Stomach smooth muscle (tissue), 2 donors: Measurements from ENCODE around the gene KRT33B.
"Not testable (repeated sequence)": the region's sequence is repeated elsewhere in the genome, so short reads cannot be mapped to it uniquely, and the experiment has no call there.

ENCODE experiments used
- H3K27ac ChIP-seq: one replicate; pipeline ENCODE4 v1.7.0; 2013; ENCODE audit warnings: mild to moderate bottlenecking, low read length, inconsistent platforms
- H3K27me3 ChIP-seq, 2 donors: one replicate each; pipeline ENCODE4 v1.7.0; 2013; ENCODE audit warnings: low read length in 2 of 2; ENCODE audit not compliant: insufficient read depth in 2 of 2, control insufficient read depth in 1 of 2
- H3K36me3 ChIP-seq, 2 donors: one replicate each; pipeline ENCODE4 v1.7.0; 2013; ENCODE audit warnings: low read length in 2 of 2; ENCODE audit not compliant: control insufficient read depth in 2 of 2, insufficient read depth in 2 of 2
- H3K4me1 ChIP-seq: one replicate; pipeline ENCODE4 v1.7.0; 2013; ENCODE audit warnings: low read length; ENCODE audit not compliant: control insufficient read depth, insufficient read depth
- H3K4me3 ChIP-seq, 2 donors: one replicate each; pipeline ENCODE4 v1.7.0; 2013; ENCODE audit warnings: low read length in 2 of 2
- H3K9ac ChIP-seq, 2 donors: one replicate each; pipeline ENCODE4 v1.7.0; 2013; ENCODE audit warnings: low read length in 2 of 2, mild to moderate bottlenecking in 1 of 2
- H3K9me3 ChIP-seq, 2 donors: one replicate each; pipeline ENCODE4 v1.7.0; 2013; ENCODE audit warnings: low read length in 2 of 2; ENCODE audit not compliant: control insufficient read depth in 2 of 2
- donor health status: healthy.
- donor health status: Pancreatic carcinoma.

KRT33B gene

GRCh38 chr17:41393826-41394225, 24.2 kb upstream of the KRT33B start:
- H3K4me3 ChIP-seq, result no peak overlapping the region
- no peaks in the 10 kb centered on the region for H3K36me3 ChIP-seq
- H3K27me3 ChIP-seq, result peaks cover 0 to 2% of the 10 kb centered on the region in 2 donors
- no peaks in the 10 kb centered on the region for H3K4me1 ChIP-seq
- H3K9me3 ChIP-seq, result no peaks in the 10 kb centered on the region
- H3K27ac ChIP-seq, result no peak overlapping the region
- H3K9ac ChIP-seq, result no peak overlapping the region

GRCh38 chr17:41393294-41393693, 23.7 kb upstream of the KRT33B start:
- Histone ChIP-seq H3K27me3 (peaks cover 0 to 2% of the 10 kb centered on the region in 2 donors), H3K4me1 (no peaks in the 10 kb centered on the region), H3K27ac (no peak overlapping the region), H3K4me3 (no peak overlapping the region), H3K9me3 (no peaks in the 10 kb centered on the region), H3K9ac (no peak overlapping the region), H3K36me3 (no peaks in the 10 kb centered on the region)

DNA sequence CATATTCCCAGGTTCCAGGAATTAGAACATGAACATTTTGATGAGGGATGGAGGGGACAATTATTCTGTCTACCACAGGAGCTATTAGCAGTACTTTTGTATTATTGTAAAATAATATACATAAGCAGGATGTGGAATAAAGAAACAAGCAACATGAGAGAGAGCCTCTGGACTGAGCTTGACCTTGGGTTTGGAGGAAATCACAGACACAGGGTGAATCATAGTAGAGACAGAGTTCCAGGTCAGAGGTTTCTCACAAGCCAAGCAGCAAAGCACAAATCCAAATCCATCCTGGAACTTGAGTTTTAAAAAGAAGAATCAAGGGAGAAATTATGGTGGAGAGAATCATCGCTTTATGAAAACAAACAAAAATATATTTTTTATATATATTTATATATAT, 22.7 kb upstream of the KRT33B start:
- Histone ChIP-seq H3K9ac (no peak overlapping the region), H3K36me3 (no peaks in the 10 kb centered on the region), H3K27ac (no peak overlapping the region)

DNA sequence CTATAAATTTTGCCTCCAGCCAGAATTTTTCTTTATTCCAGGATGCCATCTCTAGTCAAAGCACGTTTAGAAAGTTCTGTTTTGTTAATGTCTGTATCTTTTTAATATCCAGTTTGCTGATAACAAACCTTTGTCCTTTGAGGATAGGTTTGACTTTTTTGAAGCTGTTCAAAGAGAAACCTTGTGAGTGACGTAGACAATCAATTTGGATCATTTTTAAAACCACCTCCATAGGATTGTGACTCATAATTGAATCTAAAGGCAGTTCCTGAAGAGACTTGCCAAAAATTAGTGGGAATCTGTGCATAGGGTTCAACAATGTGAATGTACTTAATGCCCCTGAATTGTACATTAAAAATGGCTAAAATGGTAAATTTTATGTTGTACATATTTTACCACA, 21.9 kb upstream of the KRT33B start:
- peaks cover 0 to 2% of the 10 kb centered on the region in 2 donors for H3K27me3 ChIP-seq
- H3K9me3 ChIP-seq, result peaks cover 0 to 2% of the 10 kb centered on the region in 2 donors
- H3K4me3 ChIP-seq, result no peak overlapping the region
- H3K36me3 ChIP-seq, result no peaks in the 10 kb centered on the region
- no peak overlapping the region for H3K9ac ChIP-seq
- H3K27ac ChIP-seq, result no peak overlapping the region
- H3K4me1 ChIP-seq, result no peaks in the 10 kb centered on the region

More for the DNA sequence above, 22.7 kb upstream of the KRT33B start:
- Histone ChIP-seq H3K27me3 (peaks cover 0 to 2% of the 10 kb centered on the region in 2 donors), H3K4me3 (no peak overlapping the region), H3K9me3 (peaks cover 0 to 2% of the 10 kb centered on the region in 2 donors), H3K4me1 (no peaks in the 10 kb centered on the region)

GRCh38 chr17:41390411-41390938, 20.9 kb upstream of the KRT33B start:
- Histone ChIP-seq H3K4me3 (no peak overlapping the region), H3K4me1 (no peaks in the 10 kb centered on the region), H3K9ac (no peak overlapping the region), H3K36me3 (no peaks in the 10 kb centered on the region), H3K27ac (no peak overlapping the region), H3K9me3 (peaks cover 2 to 3% of the 10 kb centered on the region in 2 donors), H3K27me3 (peaks cover 0 to 2% of the 10 kb centered on the region in 2 donors)

DNA sequence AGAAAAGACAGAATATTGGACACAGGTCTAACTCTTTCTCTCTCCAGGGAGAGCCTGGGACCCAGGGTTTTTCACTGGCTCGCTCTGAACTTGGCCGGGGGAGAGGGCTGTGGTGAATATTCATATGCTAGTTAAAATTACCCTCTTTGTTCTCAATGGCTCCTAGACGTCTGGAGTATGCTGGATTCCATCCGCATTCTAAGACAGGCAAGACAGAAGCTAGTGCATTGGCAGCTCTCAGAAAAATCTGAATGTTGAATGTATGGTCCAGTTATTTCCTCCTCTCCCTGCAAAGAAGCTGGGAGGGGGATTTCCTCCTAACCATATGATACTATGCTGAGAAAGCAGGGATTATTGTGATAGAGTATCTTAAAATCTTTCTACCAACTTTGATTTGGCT, 18.1 kb upstream of the KRT33B start:
- no peak overlapping the region for H3K9ac ChIP-seq
- no peak overlapping the region for H3K4me3 ChIP-seq
- H3K27ac ChIP-seq, result no peak overlapping the region
- H3K36me3 ChIP-seq, result no peaks in the 10 kb centered on the region
- no peaks in the 10 kb centered on the region for H3K4me1 ChIP-seq
- peaks cover 0 to 2% of the 10 kb centered on the region in 2 donors for H3K27me3 ChIP-seq
- H3K9me3 ChIP-seq, result peaks cover 2 to 3% of the 10 kb centered on the region in 2 donors

DNA sequence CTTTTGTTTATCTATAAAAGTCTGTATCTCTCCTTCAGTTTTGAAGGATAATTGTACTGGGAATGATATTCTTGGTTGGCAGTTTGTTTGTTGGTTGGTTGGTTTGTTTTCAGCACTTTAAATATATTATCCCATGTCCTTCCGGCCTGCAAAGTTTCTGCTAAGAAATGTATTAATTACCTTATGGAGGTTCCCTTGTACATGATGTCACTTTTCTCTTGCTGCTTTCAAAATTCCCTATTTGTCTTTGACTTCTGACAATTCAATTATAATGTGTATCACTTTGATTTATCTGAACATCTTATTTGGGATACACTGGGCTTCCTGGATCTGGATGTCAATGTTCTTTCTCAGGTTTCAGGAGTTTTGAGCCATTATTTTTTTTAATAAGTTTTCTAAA, 16.6 kb upstream of the KRT33B start:
- H3K4me3 ChIP-seq, result no peak overlapping the region
- peaks cover 2 to 3% of the 10 kb centered on the region in 2 donors for H3K9me3 ChIP-seq
- H3K27ac ChIP-seq, result no peak overlapping the region
- no peak overlapping the region for H3K9ac ChIP-seq
- no peaks in the 10 kb centered on the region for H3K36me3 ChIP-seq
- no peaks in the 10 kb centered on the region for H3K4me1 ChIP-seq
- H3K27me3 ChIP-seq, result peaks cover 0 to 2% of the 10 kb centered on the region in 2 donors

- no peaks in the 10 kb centered on the region for H3K4me1 ChIP-seq
- peaks cover 2 to 3% of the 10 kb centered on the region in 2 donors for H3K9me3 ChIP-seq
- H3K27me3 ChIP-seq, result peaks cover 0 to 5% of the 10 kb centered on the region in 2 donors
- H3K27ac ChIP-seq, result no peak overlapping the region
- H3K9ac ChIP-seq, result no peak overlapping the region
- H3K4me3 ChIP-seq, result no peak overlapping the region
- no peaks in the 10 kb centered on the region for H3K36me3 ChIP-seq
Observed at GRCh38 chr17:41383690-41384089, 14.1 kb upstream of the KRT33B start.

DNA sequence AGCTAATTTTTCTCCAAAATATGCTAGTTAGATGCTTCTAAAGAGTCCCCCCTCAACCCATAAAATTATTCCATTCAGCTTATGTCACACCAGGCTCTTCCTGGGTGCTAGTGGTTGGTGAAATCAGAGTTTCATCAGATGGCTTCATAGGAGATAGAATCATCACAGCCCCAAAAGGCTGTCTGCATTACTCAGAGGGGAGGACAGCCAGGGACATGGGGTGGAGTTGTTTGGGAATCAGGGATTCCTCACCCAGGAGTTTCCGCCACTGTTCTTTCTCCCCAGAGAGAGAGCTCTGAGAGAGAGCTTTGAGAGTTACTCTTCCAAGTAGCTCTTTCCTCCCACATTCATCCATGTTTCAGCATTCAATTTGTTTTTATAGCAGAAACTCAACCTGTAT, 12.8 kb upstream of the KRT33B start:
- H3K9me3 ChIP-seq, result peaks cover 2 to 3% of the 10 kb centered on the region in 2 donors
- H3K36me3 ChIP-seq, result no peaks in the 10 kb centered on the region
- H3K4me3 ChIP-seq, result no peak overlapping the region
- H3K27me3 ChIP-seq, result peaks cover 0 to 8% of the 10 kb centered on the region in 2 donors
- H3K27ac ChIP-seq, result no peak overlapping the region
- H3K9ac ChIP-seq, result no peak overlapping the region
- no peaks in the 10 kb centered on the region for H3K4me1 ChIP-seq

GRCh38 chr17:41381943-41382342, 12.3 kb upstream of the KRT33B start, which contains the start of gene KRT34:
Gene KRT34, minus strand, starts transcription at chr17:41382306. Its CDS starts 60 bp downstream, at chr17:41382246.
- H3K4me3 ChIP-seq, H3K27ac ChIP-seq, H3K9me3 ChIP-seq, H3K9ac ChIP-seq, H3K27me3 ChIP-seq, H3K4me1 ChIP-seq, H3K36me3 ChIP-seq: not testable (repeated sequence)

DNA sequence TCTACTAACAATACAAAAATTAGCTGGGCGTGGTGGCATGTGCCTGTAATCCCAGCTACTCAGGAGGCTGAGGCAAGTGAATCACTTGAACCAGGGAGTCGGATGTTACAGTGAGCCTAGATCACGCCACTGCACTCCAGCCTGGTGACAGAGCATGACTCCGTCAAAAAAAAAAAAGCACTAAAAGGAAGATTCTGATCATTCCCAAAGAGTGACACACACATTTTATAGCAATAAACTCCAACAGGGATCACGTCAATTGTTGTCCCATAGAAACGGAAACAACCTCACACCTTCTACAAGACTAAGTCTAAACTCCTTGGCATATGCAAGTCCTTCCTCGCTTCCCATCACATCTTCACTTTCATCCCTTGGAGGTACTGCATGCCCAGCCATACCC, 10.5 kb upstream of the KRT33B start:
- not testable (repeated sequence) for H3K4me3 ChIP-seq, H3K4me1 ChIP-seq, H3K9me3 ChIP-seq, H3K27ac ChIP-seq, H3K9ac ChIP-seq, H3K36me3 ChIP-seq, H3K27me3 ChIP-seq
